Measurements from ENCODE around the gene KCNK3. TPM values are rescaled to one million over a fixed set of nuclear protein-coding genes. Genes with fewer than 3 reads are reported as not detected.

KCNK3 gene
- total and polyA plus RNA-seq, 2 donors (not counting 3 experiments of a cell fraction or from before 2014, with no cell fraction given): not detected

DNA sequence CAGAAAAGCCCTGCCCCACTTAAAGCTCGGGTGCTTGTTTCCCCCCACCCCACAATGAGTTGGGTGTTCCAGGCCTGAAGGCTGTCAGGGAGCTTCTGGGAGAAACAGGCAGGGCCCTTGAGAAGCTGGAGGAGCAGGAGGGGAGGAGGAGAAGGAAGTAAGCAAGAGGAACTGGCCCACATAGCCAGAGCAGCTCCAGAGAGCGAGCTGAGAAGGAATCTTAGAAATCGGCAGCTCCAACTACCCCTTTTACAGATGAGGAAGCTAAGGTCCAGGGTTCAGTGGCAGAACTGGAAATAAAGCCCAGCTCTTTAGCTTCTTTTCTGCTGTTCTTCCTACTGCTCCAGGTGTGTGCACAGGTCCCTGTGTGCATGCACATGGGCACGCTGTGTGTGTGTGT lies 12.7 kb upstream of the KCNK3 start:
- intact Hi-C loops (cut with micrococcal nuclease) (no loop called here), dilution Hi-C loops (cut with MboI; ENCODE audit: extremely low pct_ligation_motif_present, low sequenced_read_pairs) (no loop called here)
- H3K9me1 ChIP-seq (replicated peaks; ENCODE audit: control insufficient read depth, extremely low read depth, insufficient read depth, low read length): no peaks in the 10 kb centered on the region
- no peak overlapping the region for H3K4me3 ChIP-seq (replicated peaks in 1 of 3; ENCODE audit: insufficient read depth in 1 of 3, low read depth in 1 of 3, low read length in 3 of 3)
- no peaks in the 10 kb centered on the region for H3K4me1 ChIP-seq (ENCODE audit: control insufficient read depth, extremely low read depth, insufficient read depth, low read length)
- no peaks in the 10 kb centered on the region for H3K79me2 ChIP-seq (ENCODE audit: control insufficient read depth, insufficient read depth, low read length)
- FAIRE-seq (no peak), DNase-seq (ENCODE audit: low read depth, low spot score) (no peak)
- no peak overlapping the region for H3K4me2 ChIP-seq (ENCODE audit: insufficient read depth, low read length)
- no TSS peak for BruUV-seq (replicated peaks)
- no peak for TF ChIP-seq POLR2A (IDR thresholded peaks at IDR 0.05; ENCODE audit: low read depth, low read length)
- no peak for TF ChIP-seq GATA2 (IDR thresholded peaks at IDR 0.05; ENCODE audit: insufficient read depth, insufficient read length, low read depth, low read length)
- TF ChIP-seq EZH2 (IDR thresholded peaks at IDR 0.05; ENCODE audit: borderline replicate concordance, low read depth, low read length, severe bottlenecking): no peak
- no peak for TF ChIP-seq POLR2AphosphoS5 (IDR thresholded peaks at IDR 0.05; ENCODE audit: insufficient read depth, low read depth, low read length)
- TF ChIP-seq FOS (IDR thresholded peaks at IDR 0.05; ENCODE audit: borderline replicate concordance, insufficient read depth, low read length): no peak
- no peak for TF ChIP-seq JUN (IDR thresholded peaks at IDR 0.05; ENCODE audit: borderline replicate concordance, insufficient read depth, insufficient read length, low read depth)
- no peak for TF ChIP-seq CTCF (IDR thresholded peaks at IDR 0.05; ENCODE audit: extremely low read depth in 1 of 2, insufficient read depth in 1 of 2, low read depth in 1 of 2, low read length in 2 of 2)
- TF ChIP-seq MAX (IDR thresholded peaks at IDR 0.05; ENCODE audit: insufficient read depth, insufficient read length): no peak
- no peak for TF ChIP-seq MYC (IDR thresholded peaks at IDR 0.05; ENCODE audit: low read depth, low read length)
- ChIA-PET CTCF (no interaction called here), POLR2A (no interaction called here)
- H3K9ac ChIP-seq (replicated peaks; ENCODE audit: extremely low read depth, insufficient read depth, low read length): no peak overlapping the region
- no peaks in the 10 kb centered on the region for H3K36me3 ChIP-seq (ENCODE audit: control insufficient read depth in 2 of 2, extremely low read depth in 1 of 2, insufficient read depth in 2 of 2, low read length in 2 of 2)
- H3K27ac ChIP-seq (ENCODE audit: insufficient read depth, low read depth, low read length): no peak overlapping the region
- H3K9me3 ChIP-seq (replicated peaks; ENCODE audit: control insufficient read depth, insufficient read depth, low read length): no peaks in the 10 kb centered on the region
- H3K27me3 ChIP-seq (ENCODE audit: control insufficient read depth in 2 of 2, insufficient read depth in 2 of 2, low read length in 2 of 2): peaks cover 3 to 8% of the 10 kb centered on the region in 2 experiments
- H4K20me1 ChIP-seq (replicated peaks; ENCODE audit: control insufficient read depth, extremely low read depth, insufficient read depth, low read length): no peaks in the 10 kb centered on the region
- H2AFZ ChIP-seq (ENCODE audit: low read depth, low read length): no peak overlapping the region

Data from endothelial cell of umbilical vein (primary cell).